Measurements from ENCODE around the gene BRD4.

The BRD4 gene

GRCh38 chr19:15265214-15265849 lies 67.0 kb downstream of the BRD4 start:
- no peak for DNase-seq
- Histone ChIP-seq H2BK120ac (ENCODE audit: low read depth, low read length) (no peak overlapping the region), H4K8ac (ENCODE audit: low read depth, low read length) (no peak overlapping the region), H3K18ac (ENCODE audit: low read length) (no peak overlapping the region), H3K9ac (ENCODE audit: low read length) (no peak overlapping the region), H3K23ac (ENCODE audit: low read length) (no peak overlapping the region), H3K4me3 (ENCODE audit: low read length) (no peak overlapping the region), H2AK5ac (ENCODE audit: low read length) (no peak overlapping the region), H3K27ac (ENCODE audit: low read depth, low read length) (no peak overlapping the region), H2BK15ac (replicated peaks; ENCODE audit: low read depth) (no peak overlapping the region), H3K36me3 (ENCODE audit: control insufficient read depth, insufficient read depth, low read length) (peaks cover 39% of the 10 kb centered on the region), H2BK5ac (ENCODE audit: low read length) (no peak overlapping the region), H4K5ac (ENCODE audit: low read length) (no peak overlapping the region), H3K4me1 (ENCODE audit: control insufficient read depth, low read depth, low read length) (no peaks in the 10 kb centered on the region), H3K4me2 (ENCODE audit: low read length) (no peak overlapping the region), H3K56ac (ENCODE audit: low read length) (no peak overlapping the region), H3K4ac (ENCODE audit: low read depth, low read length) (no peak overlapping the region), H3K79me1 (ENCODE audit: low read length) (peaks cover 50% of the 10 kb centered on the region), H3K79me2 (ENCODE audit: control insufficient read depth, insufficient read depth, low read length) (peaks cover 59% of the 10 kb centered on the region), H3K27me3 (ENCODE audit: insufficient read depth, low read length, poor library complexity) (no peaks in the 10 kb centered on the region)
- no CpG with 5 or more reads among the region's 26 CpGs for WGBS (ENCODE audit: extremely low coverage, insufficient coverage, low lambda C conversion rate)

DNA sequence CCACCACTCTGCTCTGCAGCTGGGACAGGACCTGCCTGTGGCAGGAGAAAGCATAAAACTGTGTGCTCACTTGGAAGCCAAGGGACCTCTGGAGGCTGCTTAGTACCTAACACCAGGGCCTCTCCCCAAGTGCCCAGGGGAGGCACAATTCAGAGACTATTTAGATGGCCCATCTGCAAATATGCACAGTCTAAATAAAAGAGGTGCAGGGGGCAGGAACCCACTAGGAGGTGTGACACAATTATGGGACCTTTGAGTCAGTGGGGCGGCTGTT lies 67.5 kb downstream of the BRD4 start:
- Histone ChIP-seq H3K23ac (ENCODE audit: low read length) (no peak overlapping the region), H2BK5ac (ENCODE audit: low read length) (no peak overlapping the region), H3K27ac (ENCODE audit: low read depth, low read length) (no peak overlapping the region), H3K4me2 (ENCODE audit: low read length) (no peak overlapping the region), H3K9ac (ENCODE audit: low read length) (no peak overlapping the region), H3K4me3 (ENCODE audit: low read length) (no peak overlapping the region), H4K5ac (ENCODE audit: low read length) (no peak overlapping the region), H2BK15ac (replicated peaks; ENCODE audit: low read depth) (no peak overlapping the region), H3K18ac (ENCODE audit: low read length) (no peak overlapping the region), H3K79me2 (ENCODE audit: control insufficient read depth, insufficient read depth, low read length) (peaks cover 54% of the 10 kb centered on the region), H3K27me3 (ENCODE audit: insufficient read depth, low read length, poor library complexity) (no peaks in the 10 kb centered on the region), H3K4ac (ENCODE audit: low read depth, low read length) (no peak overlapping the region), H3K4me1 (ENCODE audit: control insufficient read depth, low read depth, low read length) (no peaks in the 10 kb centered on the region), H2AK5ac (ENCODE audit: low read length) (no peak overlapping the region), H2BK120ac (ENCODE audit: low read depth, low read length) (no peak overlapping the region), H3K36me3 (ENCODE audit: control insufficient read depth, insufficient read depth, low read length) (peaks cover 39% of the 10 kb centered on the region), H3K56ac (ENCODE audit: low read length) (no peak overlapping the region), H4K8ac (ENCODE audit: low read depth, low read length) (no peak overlapping the region), H3K79me1 (ENCODE audit: low read length) (peaks cover 49% of the 10 kb centered on the region)
- no peak for DNase-seq
- WGBS (ENCODE audit: extremely low coverage, insufficient coverage, low lambda C conversion rate), result no CpG with 5 or more reads among the region's 1 CpG

DNA sequence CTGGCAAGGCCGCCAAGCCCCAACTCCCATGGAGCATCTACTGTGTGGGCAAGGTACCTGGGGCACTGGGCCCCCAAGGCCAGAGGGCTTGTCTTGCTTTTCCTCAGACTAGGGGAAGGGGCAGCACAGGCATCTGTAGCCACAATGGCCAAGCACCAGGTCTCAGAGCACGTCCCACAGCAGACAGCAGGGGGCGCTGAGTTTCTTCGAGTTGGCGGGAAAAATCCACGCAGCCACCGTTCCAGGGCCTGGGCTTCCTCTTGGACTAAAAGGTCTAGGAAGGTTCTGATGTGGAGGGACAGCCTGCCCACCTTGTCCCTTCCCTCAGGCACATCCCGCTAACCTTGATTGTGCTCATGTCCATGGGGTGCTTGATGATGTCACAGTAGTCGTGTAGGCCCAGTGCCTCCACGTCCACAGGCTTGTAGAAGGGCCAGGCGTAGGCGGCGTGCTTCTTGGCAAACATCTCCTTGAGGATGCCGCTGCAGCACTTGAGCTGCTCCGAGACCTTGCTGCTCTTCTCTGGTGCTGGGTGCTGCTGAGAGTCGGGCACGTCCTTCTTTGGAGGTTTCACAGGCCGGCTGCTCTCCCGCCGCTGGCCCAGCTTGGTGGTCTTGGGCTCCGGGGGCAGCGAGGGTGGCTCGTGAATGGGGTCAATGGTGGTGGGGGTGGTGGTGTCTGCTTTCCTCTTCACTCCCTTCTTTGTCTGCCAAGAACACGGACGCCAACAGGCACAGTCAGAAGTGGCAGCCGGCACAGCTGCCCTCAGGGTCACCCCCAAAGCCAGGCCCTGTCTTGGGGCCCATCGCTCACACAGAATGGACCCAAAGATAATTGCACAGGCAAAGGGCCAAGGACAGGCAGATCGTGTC lies 68.0 kb downstream of the BRD4 start:
- no peak overlapping the region for H4K5ac ChIP-seq (ENCODE audit: low read length)
- peaks cover 41% of the 10 kb centered on the region for H3K36me3 ChIP-seq (ENCODE audit: control insufficient read depth, insufficient read depth, low read length)
- H3K27ac ChIP-seq (ENCODE audit: low read depth, low read length), result no peak overlapping the region
- H4K8ac ChIP-seq (ENCODE audit: low read depth, low read length), result no peak overlapping the region
- no peak overlapping the region for H2AK5ac ChIP-seq (ENCODE audit: low read length)
- no peak overlapping the region for H3K23ac ChIP-seq (ENCODE audit: low read length)
- H2BK15ac ChIP-seq (replicated peaks; ENCODE audit: low read depth), result no peak overlapping the region
- no peaks in the 10 kb centered on the region for H3K27me3 ChIP-seq (ENCODE audit: insufficient read depth, low read length, poor library complexity)
- DNase-seq, result peak; percentile 89
- H3K4me1 ChIP-seq (ENCODE audit: control insufficient read depth, low read depth, low read length), result no peaks in the 10 kb centered on the region
- H3K4me3 ChIP-seq (ENCODE audit: low read length), result no peak overlapping the region
- no peak overlapping the region for H3K4ac ChIP-seq (ENCODE audit: low read depth, low read length)
- H3K79me2 ChIP-seq (ENCODE audit: control insufficient read depth, insufficient read depth, low read length), result peaks cover 49% of the 10 kb centered on the region
- no peak overlapping the region for H3K9ac ChIP-seq (ENCODE audit: low read length)
- peaks cover 50% of the 10 kb centered on the region for H3K79me1 ChIP-seq (ENCODE audit: low read length)
- H3K4me2 ChIP-seq (ENCODE audit: low read length), result no peak overlapping the region
- no peak overlapping the region for H3K56ac ChIP-seq (ENCODE audit: low read length)
- no peak overlapping the region for H3K18ac ChIP-seq (ENCODE audit: low read length)
- no peak overlapping the region for H2BK5ac ChIP-seq (ENCODE audit: low read length)
- WGBS (ENCODE audit: extremely low coverage, insufficient coverage, low lambda C conversion rate), result no CpG with 5 or more reads among the region's 28 CpGs
- no peak overlapping the region for H2BK120ac ChIP-seq (ENCODE audit: low read depth, low read length)

DNA sequence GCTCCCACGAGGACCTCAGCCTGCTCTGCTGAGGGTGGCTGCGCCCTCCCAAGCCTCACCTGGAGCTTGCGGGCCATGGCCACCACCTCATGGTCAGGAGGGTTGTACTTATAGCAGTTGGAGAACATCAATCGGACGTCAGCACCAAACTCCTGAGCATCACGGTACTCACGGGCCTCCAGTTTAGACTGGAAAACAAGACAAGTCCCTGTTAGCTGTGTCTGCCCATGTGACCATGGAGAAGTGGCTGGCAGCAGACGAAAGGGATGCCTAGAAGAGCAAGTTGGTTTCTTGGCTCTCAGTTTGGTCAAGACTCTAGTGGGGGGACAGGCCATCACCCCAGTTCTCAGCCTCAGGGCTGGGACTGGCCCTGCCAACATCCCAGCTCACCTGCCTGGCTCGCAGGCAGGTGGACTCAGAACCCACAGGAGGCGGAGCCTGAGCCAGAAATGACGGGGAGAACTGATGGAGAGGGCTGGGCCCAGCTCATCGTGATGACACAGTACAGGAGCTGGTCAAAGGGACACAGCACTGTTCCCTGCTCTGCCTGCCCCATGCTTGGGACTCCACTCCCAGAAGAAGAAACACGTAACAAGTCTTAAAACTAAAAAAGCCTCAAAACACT lies 68.9 kb downstream of the BRD4 start:
- no peak for DNase-seq
- Histone ChIP-seq H3K4me1 (ENCODE audit: control insufficient read depth, low read depth, low read length) (no peaks in the 10 kb centered on the region), H3K27ac (ENCODE audit: low read depth, low read length) (no peak overlapping the region), H3K23ac (ENCODE audit: low read length) (no peak overlapping the region), H3K79me2 (ENCODE audit: control insufficient read depth, insufficient read depth, low read length) (peaks cover 41% of the 10 kb centered on the region), H3K18ac (ENCODE audit: low read length) (no peak overlapping the region), H4K8ac (ENCODE audit: low read depth, low read length) (no peak overlapping the region), H3K27me3 (ENCODE audit: insufficient read depth, low read length, poor library complexity) (no peaks in the 10 kb centered on the region), H4K5ac (ENCODE audit: low read length) (no peak overlapping the region), H3K9ac (ENCODE audit: low read length) (no peak overlapping the region), H3K36me3 (ENCODE audit: control insufficient read depth, insufficient read depth, low read length) (peaks cover 45% of the 10 kb centered on the region), H2BK5ac (ENCODE audit: low read length) (no peak overlapping the region), H2BK15ac (replicated peaks; ENCODE audit: low read depth) (no peak overlapping the region), H3K4me3 (ENCODE audit: low read length) (no peak overlapping the region), H3K56ac (ENCODE audit: low read length) (no peak overlapping the region), H3K4ac (ENCODE audit: low read depth, low read length) (no peak overlapping the region), H2AK5ac (ENCODE audit: low read length) (no peak overlapping the region), H3K79me1 (ENCODE audit: low read length) (peaks cover 50% of the 10 kb centered on the region), H2BK120ac (ENCODE audit: low read depth, low read length) (no peak overlapping the region), H3K4me2 (ENCODE audit: low read length) (no peak overlapping the region)
- WGBS (ENCODE audit: extremely low coverage, insufficient coverage, low lambda C conversion rate), result no CpG with 5 or more reads among the region's 13 CpGs

DNA sequence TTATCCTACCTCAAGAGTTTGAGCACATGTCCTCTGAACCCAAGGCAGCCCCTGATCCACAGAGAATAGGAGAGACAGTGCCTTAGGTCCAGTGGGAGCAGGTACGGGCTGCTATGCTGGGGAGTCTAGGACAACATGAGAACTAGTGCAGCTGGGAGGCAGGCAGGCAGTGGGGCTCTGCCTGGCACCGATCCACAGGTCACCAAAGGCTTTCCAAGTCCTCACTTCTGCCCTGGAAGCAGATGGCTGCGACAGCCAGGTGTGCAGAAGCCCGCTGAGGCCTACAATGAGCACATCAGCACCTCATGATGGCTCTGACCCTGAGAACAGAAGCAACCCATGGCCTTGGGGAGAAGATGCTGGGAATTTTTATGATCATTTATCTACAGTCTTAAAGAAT lies 70.3 kb downstream of the BRD4 start:
- H3K27ac ChIP-seq (ENCODE audit: low read depth, low read length), result no peak overlapping the region
- no peak overlapping the region for H3K9ac ChIP-seq (ENCODE audit: low read length)
- H2BK15ac ChIP-seq (replicated peaks; ENCODE audit: low read depth), result no peak overlapping the region
- H2BK120ac ChIP-seq (ENCODE audit: low read depth, low read length), result no peak overlapping the region
- no peak overlapping the region for H2BK5ac ChIP-seq (ENCODE audit: low read length)
- H2AK5ac ChIP-seq (ENCODE audit: low read length), result no peak overlapping the region
- H4K5ac ChIP-seq (ENCODE audit: low read length), result no peak overlapping the region
- H3K23ac ChIP-seq (ENCODE audit: low read length), result no peak overlapping the region
- H3K79me2 ChIP-seq (ENCODE audit: control insufficient read depth, insufficient read depth, low read length), result peaks cover 28% of the 10 kb centered on the region
- peaks cover 48% of the 10 kb centered on the region for H3K36me3 ChIP-seq (ENCODE audit: control insufficient read depth, insufficient read depth, low read length)
- no peaks in the 10 kb centered on the region for H3K27me3 ChIP-seq (ENCODE audit: insufficient read depth, low read length, poor library complexity)
- no peaks in the 10 kb centered on the region for H3K4me1 ChIP-seq (ENCODE audit: control insufficient read depth, low read depth, low read length)
- no CpG with 5 or more reads among the region's 4 CpGs for WGBS (ENCODE audit: extremely low coverage, insufficient coverage, low lambda C conversion rate)
- no peak overlapping the region for H3K4me2 ChIP-seq (ENCODE audit: low read length)
- no peak overlapping the region for H4K8ac ChIP-seq (ENCODE audit: low read depth, low read length)
- peaks cover 45% of the 10 kb centered on the region for H3K79me1 ChIP-seq (ENCODE audit: low read length)
- no peak overlapping the region for H3K4me3 ChIP-seq (ENCODE audit: low read length)
- DNase-seq, result no peak
- no peak overlapping the region for H3K56ac ChIP-seq (ENCODE audit: low read length)
- no peak overlapping the region for H3K4ac ChIP-seq (ENCODE audit: low read depth, low read length)
- no peak overlapping the region for H3K18ac ChIP-seq (ENCODE audit: low read length)
